Globus pallidus (tissue), 1 donor: ENCODE data around the gene BFSP1.

ENCODE experiments used
- DNase-seq: peaks from one replicate; pipeline ENCODE4 v3.0.0-alpha.2; 2015; ENCODE audit warnings: low spot score

BFSP1 gene

GRCh38 chr20:17495826-17496225 lies 35.4 kb downstream of the BFSP1 start:
- no peak for DNase-seq

- no peak for DNase-seq
These were observed 37.0 kb downstream of the BFSP1 start for GRCh38 chr20:17494201-17494600.

- no peak for DNase-seq
These were observed 38.0 kb downstream of the BFSP1 start for GRCh38 chr20:17493173-17493572.

GRCh38 chr20:17491488-17491887 lies 39.7 kb downstream of the BFSP1 start:
- no peak for DNase-seq

- DNase-seq, result no peak
These were observed 40.1 kb downstream of the BFSP1 start for GRCh38 chr20:17491041-17491440.

GRCh38 chr20:17490501-17490900 lies 40.7 kb downstream of the BFSP1 start:
- no peak for DNase-seq

- no peak for DNase-seq
These were observed 42.1 kb downstream of the BFSP1 start for GRCh38 chr20:17488916-17489600.

- no peak for DNase-seq
These were observed 46.2 kb downstream of the BFSP1 start for GRCh38 chr20:17485017-17485416.

- DNase-seq, result no peak
These were observed 48.6 kb downstream of the BFSP1 start for GRCh38 chr20:17482536-17482935.

- DNase-seq, result no peak
These were observed 49.5 kb downstream of the BFSP1 start for GRCh38 chr20:17481661-17482060.

GRCh38 chr20:17480696-17481095 lies 50.5 kb downstream of the BFSP1 start:
- no peak for DNase-seq

GRCh38 chr20:17479063-17479657 lies 52.0 kb downstream of the BFSP1 start:
- DNase-seq, result no peak

- DNase-seq, result no peak
These were observed 57.5 kb downstream of the BFSP1 start for GRCh38 chr20:17473659-17474058.

GRCh38 chr20:17471606-17472187 lies 59.5 kb downstream of the BFSP1 start:
- DNase-seq, result no peak

GRCh38 chr20:17470973-17471372 lies 60.2 kb downstream of the BFSP1 start:
- no peak for DNase-seq

- DNase-seq, result no peak
These were observed 60.7 kb downstream of the BFSP1 start for GRCh38 chr20:17470521-17470920.

- DNase-seq, result no peak
These were observed 61.7 kb downstream of the BFSP1 start for GRCh38 chr20:17469246-17470030.

- DNase-seq, result no peak
These were observed 62.9 kb downstream of the BFSP1 start for GRCh38 chr20:17468073-17468840.

GRCh38 chr20:17467120-17467655 lies 64.0 kb downstream of the BFSP1 start:
- no peak for DNase-seq

- no peak for DNase-seq
These were observed 64.5 kb downstream of the BFSP1 start for GRCh38 chr20:17466641-17467040.

- no peak for DNase-seq
These were observed 65.9 kb downstream of the BFSP1 start for GRCh38 chr20:17465236-17465635.

GRCh38 chr20:17463711-17464110 lies 67.5 kb downstream of the BFSP1 start:
- DNase-seq, result no peak
